ENCODE measurements around the gene TIGD1. TPM values are rescaled to one million over a fixed set of nuclear protein-coding genes. Genes with fewer than 3 reads are reported as not detected.

The TIGD1 gene
- total and polyA plus RNA-seq, 2 of the 13 experiments (the other 11 are each of a cell fraction or from before 2014, with no cell fraction given) = 3.5 to 9.5 TPM

- no peak for FAIRE-seq
- no peak for ATAC-seq
- H3K36me3 ChIP-seq (replicated peaks in 1 of 2; ENCODE audit: control insufficient read depth in 1 of 2, insufficient read depth in 2 of 2, low read length in 2 of 2) = no peaks in the 10 kb centered on the region
- no peak overlapping the region for H3K4me3 ChIP-seq (replicated peaks in 1 of 3; ENCODE audit: insufficient read depth in 1 of 3, low read depth in 2 of 3, low read length in 3 of 3)
- H3K9me3 ChIP-seq (ENCODE audit: low read length) = no peaks in the 10 kb centered on the region
- H3K4me1 ChIP-seq (ENCODE audit: insufficient read depth, low read length) = peaks cover 9% of the 10 kb centered on the region
- H3K27me3 ChIP-seq (ENCODE audit: control insufficient read depth in 1 of 2, insufficient read depth in 2 of 2, low read length in 2 of 2) = peaks cover 27 to 90% of the 10 kb centered on the region in 2 experiments
- no peak overlapping the region for H2AFZ ChIP-seq (ENCODE audit: low read length)
- CTCF ChIA-PET (ENCODE audit: low intra/inter-chr PET ratio, low total read pairs) = no interaction called here
- no peaks in the 10 kb centered on the region; the same call in 1 of the 2 replicates for H4K20me1 ChIP-seq (ENCODE audit: insufficient read depth, low read length)
- H3K27ac ChIP-seq (ENCODE audit: extremely low read length, insufficient read depth, low read length) = no peak overlapping the region
- DNase-seq (ENCODE audit: low spot score) = no peak
- intact Hi-C loops (cut with micrococcal nuclease; ENCODE audit: unreplicated experiment) = no loop called here
- TF ChIP-seq WIZ (CRISPR knock-in tag; IDR thresholded peaks at IDR 0.05) (no peak), NFE2 (CRISPR knock-in tag; IDR thresholded peaks at IDR 0.05) (0 out of 2 replicates have a peak, but pooled peaks have one; percentile 35)
- POLR2A ChIA-PET = no interaction called here
- no peaks in the 10 kb centered on the region for H3K79me2 ChIP-seq (ENCODE audit: insufficient read depth, low read length)
- in situ Hi-C loops (cut with HindIII; ENCODE audit: extremely low pct_ligation_motif_present, low pct_unique_long_range_greater_than_20kb) = loop anchor here (5.0 kb wide), 1 partner anchor 62 kb away; the partner anchor contains the start of gene ALPI
- WGBS (ENCODE audit: low lambda C conversion rate) = 34% methylated on average over 5 of the region's 6 CpGs
- H3K4me2 ChIP-seq (ENCODE audit: low read depth, low read length) = no peak overlapping the region
- H3K9ac ChIP-seq (ENCODE audit: insufficient read depth, low read depth, low read length) = no peak overlapping the region
- no TSS peak for BruUV-seq (replicated peaks)
These were observed 31.5 kb downstream of the TIGD1 start for GRCh38 chr2:232518844-232519243.

- FAIRE-seq = no peak
- ATAC-seq = no peak
- no peaks in the 10 kb centered on the region; the same call in 1 of the 2 replicates for H4K20me1 ChIP-seq (ENCODE audit: insufficient read depth, low read length)
- DNase-seq (ENCODE audit: low spot score) = no peak
- BruUV-seq (replicated peaks) = no TSS peak
- H3K9me3 ChIP-seq (ENCODE audit: low read length) = no peaks in the 10 kb centered on the region
- intact Hi-C loops (cut with micrococcal nuclease; ENCODE audit: unreplicated experiment) (no loop called here), in situ Hi-C loops (cut with HindIII; ENCODE audit: extremely low pct_ligation_motif_present, low pct_unique_long_range_greater_than_20kb) (loop anchor here (5.0 kb wide), 1 partner anchor 59 kb away; the partner anchor contains the start of gene ALPI)
- H3K36me3 ChIP-seq (replicated peaks in 1 of 2; ENCODE audit: control insufficient read depth in 1 of 2, insufficient read depth in 2 of 2, low read length in 2 of 2) = no peaks in the 10 kb centered on the region
- H3K4me2 ChIP-seq (ENCODE audit: low read depth, low read length) = no peak overlapping the region
- H3K9ac ChIP-seq (ENCODE audit: insufficient read depth, low read depth, low read length) = no peak overlapping the region
- H3K27ac ChIP-seq (ENCODE audit: extremely low read length, insufficient read depth, low read length) = no peak overlapping the region
- no peak overlapping the region for H3K4me3 ChIP-seq (replicated peaks in 1 of 3; ENCODE audit: insufficient read depth in 1 of 3, low read depth in 2 of 3, low read length in 3 of 3)
- H3K4me1 ChIP-seq (ENCODE audit: insufficient read depth, low read length) = no peaks in the 10 kb centered on the region
- ChIA-PET CTCF (ENCODE audit: low intra/inter-chr PET ratio, low total read pairs) (no interaction called here), POLR2A (no interaction called here)
- peaks cover 26 to 77% of the 10 kb centered on the region in 2 experiments for H3K27me3 ChIP-seq (ENCODE audit: control insufficient read depth in 1 of 2, insufficient read depth in 2 of 2, low read length in 2 of 2)
- H3K79me2 ChIP-seq (ENCODE audit: insufficient read depth, low read length) = no peaks in the 10 kb centered on the region
- no peak overlapping the region for H2AFZ ChIP-seq (ENCODE audit: low read length)
- TF ChIP-seq ZFP36L2 (CRISPR knock-in tag; IDR thresholded peaks at IDR 0.05) = no peak
- 14% methylated on average over 3 of the region's 3 CpGs for WGBS (ENCODE audit: low lambda C conversion rate)
These were observed 33.8 kb downstream of the TIGD1 start for GRCh38 chr2:232516551-232516950.
